H1 (cell line): ENCODE measurements around the gene NID1. TPM values are rescaled to one million over a fixed set of nuclear protein-coding genes. Genes with fewer than 3 reads are reported as not detected.

Source experiments
- CTCF ChIA-PET: fragments of 300-600 bp; sonication (Branson Sonifier 250); formaldehyde crosslinking; loops from one replicate; lab custom pipeline; 2021; ENCODE audit not compliant: partially characterized antibody; lab: Charles Lee
- POLR2A ChIA-PET: fragments of 300-600 bp; sonication (Branson Sonifier 250); formaldehyde crosslinking; loops from one replicate; lab custom pipeline; 2021; ENCODE audit warnings: inconsistent platforms; ENCODE audit not compliant: partially characterized antibody; lab: Charles Lee
- DNase-seq, 2 experiments: peaks; one replicate each; pipeline versions ENCODE4 v3.0.0 to v3.0.0-alpha.2; 2010 to 2022; ENCODE audit warnings: low spot score in 2 of 2, low read depth in 1 of 2, mixed read lengths in 1 of 2
- FAIRE-seq: peaks from 2 replicates; lab custom pipeline; 2011; peaks lifted over from hg19 to GRCh38; lab: Jason Lieb, UNC
- H2AFZ ChIP-seq: 2 replicates; pipeline ENCODE4 v1.8.1; 2012; ENCODE audit warnings: low read length, inconsistent platforms
- H2AK5ac ChIP-seq: 2 replicates; pipeline ENCODE4 v1.6.1; 2013; ENCODE audit warnings: low read depth, low read length
- H2BK120ac ChIP-seq: replicated peaks from 2 replicates; pipeline ENCODE3; 2013; ENCODE audit warnings: low read depth, low read length, inconsistent platforms
- H2BK12ac ChIP-seq: 2 replicates; pipeline ENCODE4 v1.6.1; 2013; ENCODE audit warnings: low read depth, low read length
- H2BK15ac ChIP-seq: 2 replicates; pipeline ENCODE4 v1.6.1; 2013; ENCODE audit warnings: low read length
- H2BK20ac ChIP-seq: 2 replicates; pipeline ENCODE4 v1.6.1; 2013; ENCODE audit warnings: low read length
- H2BK5ac ChIP-seq: 2 replicates; pipeline ENCODE4 v1.6.1; 2013; ENCODE audit warnings: low read depth, low read length
- H3K14ac ChIP-seq: 2 replicates; pipeline ENCODE4 v1.6.1; 2013; ENCODE audit warnings: inconsistent platforms; ENCODE audit not compliant: insufficient read length
- H3K18ac ChIP-seq: 2 replicates; pipeline ENCODE4 v1.6.1; 2013; ENCODE audit warnings: low read length; ENCODE audit errors: extremely low read depth
- H3K23ac ChIP-seq: 2 replicates; pipeline ENCODE4 v1.6.1; 2013; ENCODE audit warnings: inconsistent platforms; ENCODE audit not compliant: insufficient read length
- H3K23me2 ChIP-seq: 2 replicates; pipeline ENCODE4 v1.6.1; 2013; ENCODE audit warnings: low read depth, low read length
- H3K27ac ChIP-seq: 2 replicates; pipeline ENCODE4 v1.6.1; 2011; ENCODE audit warnings: low read depth, low read length, inconsistent platforms
- H3K27me3 ChIP-seq, 4 experiments: replicated peaks in 1 of 4; 1 replicate in 1 of 4; 2 replicates in 3 of 4; pipeline versions ENCODE4 v1.6.1 to v1.8.1; 2011 to 2013; ENCODE audit warnings: low read length in 3 of 4, mild to moderate bottlenecking in 3 of 4, inconsistent platforms in 2 of 4, mixed read lengths in 2 of 4, moderate library complexity in 1 of 4; ENCODE audit not compliant: control insufficient read depth in 3 of 4, insufficient read depth in 3 of 4; ENCODE audit errors: extremely low read depth in 1 of 4
- H3K36me3 ChIP-seq, 4 experiments: 2 replicates each; pipeline versions ENCODE4 v1.6.1 to v1.8.1; 2011 to 2013; ENCODE audit warnings: mild to moderate bottlenecking in 4 of 4, low read length in 3 of 4, moderate library complexity in 2 of 4, control low read depth in 1 of 4, inconsistent platforms in 1 of 4; ENCODE audit not compliant: insufficient read depth in 4 of 4, control insufficient read depth in 2 of 4
- H3K4ac ChIP-seq: replicated peaks from 2 replicates; pipeline ENCODE3; 2013; ENCODE audit warnings: low read length, low read depth, mixed read lengths, inconsistent platforms; ENCODE audit not compliant: insufficient read length
- H3K4me1 ChIP-seq, 4 experiments: replicated peaks in 1 of 4; 1 replicate in 1 of 4; 2 replicates in 3 of 4; pipeline versions ENCODE4 v1.6.1 to v1.8.1; 2011 to 2013; ENCODE audit warnings: low read length in 3 of 4, inconsistent platforms in 2 of 4, mixed read lengths in 1 of 4; ENCODE audit not compliant: insufficient read depth in 4 of 4, control insufficient read depth in 3 of 4
- H3K4me2 ChIP-seq, 2 experiments: 2 replicates each; pipeline versions ENCODE4 v1.6.1 to v1.8.1; 2011 to 2013; ENCODE audit warnings: low read depth in 2 of 2, low read length in 2 of 2, control low read depth in 1 of 2, inconsistent platforms in 1 of 2, mild to moderate bottlenecking in 1 of 2; ENCODE audit not compliant: insufficient read depth in 1 of 2
- H3K4me3 ChIP-seq, 4 experiments: fragments of 200-600, 300-600 bp in 1 of 4; sonication (generic), shearing (Covaris generic), sonication (Bioruptor Twin) in 1 of 4; 2 replicates each; pipeline versions ENCODE4 v1.5.1 to v1.8.1; 2011 to 2016; ENCODE audit warnings: low read length in 4 of 4, low read depth in 3 of 4, control low read depth in 2 of 4, inconsistent platforms in 2 of 4, mild to moderate bottlenecking in 2 of 4, mixed read lengths in 1 of 4, moderate library complexity in 1 of 4; ENCODE audit not compliant: insufficient read depth in 2 of 4; ENCODE audit errors: extremely low read depth in 1 of 4
- H3K56ac ChIP-seq: replicated peaks from 2 replicates; pipeline ENCODE3; 2013; ENCODE audit warnings: low read depth, mild to moderate bottlenecking, mixed read lengths, low read length, inconsistent platforms; ENCODE audit not compliant: insufficient read length
- H3K79me1 ChIP-seq: 2 replicates; pipeline ENCODE4 v1.6.1; 2013; ENCODE audit warnings: low read depth, low read length, control low read depth
- H3K79me2 ChIP-seq, 2 experiments: 2 replicates each; pipeline versions ENCODE4 v1.6.1 to v1.8.1; 2012 to 2013; ENCODE audit warnings: low read length in 2 of 2, mild to moderate bottlenecking in 2 of 2, inconsistent platforms in 1 of 2; ENCODE audit not compliant: insufficient read depth in 2 of 2, control insufficient read depth in 1 of 2
- H3K9ac ChIP-seq, 4 experiments: replicated peaks in 1 of 4; 1 replicate in 1 of 4; 2 replicates in 3 of 4; pipeline versions ENCODE4 v1.6.1 to v1.8.1; 2011 to 2013; ENCODE audit warnings: low read depth in 3 of 4, low read length in 3 of 4, control low read depth in 2 of 4, mild to moderate bottlenecking in 2 of 4, moderate library complexity in 2 of 4, inconsistent platforms in 1 of 4; ENCODE audit errors: extremely low read depth in 1 of 4
- H3K9me3 ChIP-seq, 2 experiments: 2 replicates each; pipeline versions ENCODE4 v1.6.1 to v1.8.1; 2012 to 2013; ENCODE audit warnings: mild to moderate bottlenecking in 2 of 2, moderate library complexity in 2 of 2, control low read depth in 1 of 2, inconsistent platforms in 1 of 2, low read depth in 1 of 2, low read length in 1 of 2, mixed read lengths in 1 of 2; ENCODE audit not compliant: insufficient read depth in 2 of 2
- H4K20me1 ChIP-seq, 2 experiments: replicated peaks in 1 of 2; 2 replicates each; pipeline versions ENCODE3 to v1.8.1; 2011 to 2013; ENCODE audit warnings: inconsistent platforms in 2 of 2, low read length in 2 of 2, mild to moderate bottlenecking in 1 of 2; ENCODE audit not compliant: insufficient read depth in 2 of 2, control insufficient read depth in 1 of 2
- H4K5ac ChIP-seq: 2 replicates; pipeline ENCODE4 v1.6.1; 2013; ENCODE audit warnings: low read length, low read depth, mixed read lengths, inconsistent platforms; ENCODE audit not compliant: insufficient read length
- H4K8ac ChIP-seq: 2 replicates; pipeline ENCODE4 v1.8.0; 2013; ENCODE audit warnings: mild to moderate bottlenecking, moderate library complexity, low read length, inconsistent platforms; ENCODE audit not compliant: insufficient read depth; ENCODE audit errors: extremely low read depth
- H4K91ac ChIP-seq: replicated peaks from 2 replicates; pipeline ENCODE3; 2013; ENCODE audit warnings: low read length, mixed read lengths, inconsistent platforms; ENCODE audit not compliant: insufficient read length
- SIN3A ChIP-seq, 2 experiments: IDR thresholded peaks in 1 of 2; conservative IDR thresholded peaks in 1 of 2; 2 replicates each; pipeline ENCODE4 v1.6.1; 2011 to 2012; ENCODE audit warnings: low read length in 2 of 2, improper control_type of control experiment in 1 of 2, low read depth in 1 of 2, mild to moderate bottlenecking in 1 of 2
- WGBS, 2 experiments: shearing (Covaris generic) in 1 of 2; methylation state at CpG; one replicate each; pipeline versions ENCODE4 v1.1.6 to v1.1.7; 2013 to 2015; ENCODE audit warnings: low lambda C conversion rate in 2 of 2, mixed read lengths in 2 of 2, inconsistent platforms in 1 of 2, low coverage in 1 of 2, missing lambda C conversion rate in 1 of 2; ENCODE audit not compliant: insufficient replicate concordance in 2 of 2, insufficient coverage in 1 of 2, insufficient read length in 1 of 2; ENCODE audit errors: extremely low coverage in 1 of 2, missing lambda C conversion rate in 1 of 2; 5-methylcytosine and 5-hydroxymethylcytosine counted together
- polyA plus RNA-seq, 7 experiments: library from polyadenylated mRNA; depleted of rRNA in 3 of 7; stranded (reverse) in 5 of 7; unstranded in 2 of 7; fragments of >200 nt in 5 of 7; fragments of 200-250 nt in 2 of 7; gene quantifications; 1 replicate in 5 of 7; 2 replicates in 1 of 7; 4 replicates in 1 of 7; pipeline versions ENCODE4 v1.2.1 to v1.2.3, GENCODE V29; 2011 to 2013; ENCODE audit warnings: missing spikeins in 2 of 7, mixed read lengths in 2 of 7
- total RNA-seq: library from RNA; stranded (reverse); fragmentation: NEBNext Ultra II Directional; extraction: Animal tissue kit (Norgen Biotek cat#: 25700); gene quantifications from 2 replicates; pipeline ENCODE4 v1.2.1, GENCODE V29; 2021

NID1 gene
- total and polyA plus RNA-seq, 2 of the 8 experiments (the other 6 are each of a cell fraction or from before 2014, with no cell fraction given): 20.9 to 25.4 TPM

GRCh38 chr1:235929216-235929615 is 135.7 kb downstream of the NID1 start:
- Histone ChIP-seq H3K79me1 (no peaks in the 10 kb centered on the region), H3K4ac (no peak overlapping the region), H2AFZ (no peak overlapping the region), H3K18ac (no peak overlapping the region), H3K4me1 (peaks cover 0 to 3% (median 0%) of the 10 kb centered on the region in 4 experiments; a peak in 2 of 7 replicates), H2BK15ac (no peak overlapping the region), H3K56ac (no peak overlapping the region), H4K91ac (no peak overlapping the region), H3K23ac (no peak overlapping the region), H3K14ac (no peak overlapping the region), H4K20me1 (no peaks in the 10 kb centered on the region), H3K23me2 (no peaks in the 10 kb centered on the region; the same call in 1 of the 2 replicates), H3K4me3 (no peak overlapping the region), H4K5ac (no peak overlapping the region), H3K27me3 (peaks cover 0 to 4% (median 1%) of the 10 kb centered on the region in 4 experiments; a peak in 3 of 7 replicates), H3K9me3 (no peaks in the 10 kb centered on the region), H2BK12ac (no peak overlapping the region), H3K9ac (no peak overlapping the region), H3K4me2 (no peak overlapping the region), H2AK5ac (no peak overlapping the region), H2BK120ac (no peak overlapping the region), H4K8ac (no peak overlapping the region), H2BK5ac (no peak overlapping the region), H2BK20ac (no peak overlapping the region), H3K27ac (no peak overlapping the region), H3K79me2 (no peaks in the 10 kb centered on the region), H3K36me3 (no peaks in the 10 kb centered on the region)
- DNase-seq (no peak), FAIRE-seq (no peak)
- POLR2A ChIA-PET: no interaction called here
- 89% methylated on average over 4 of the region's 4 CpGs; no CpG with 5 or more reads in 1 of the 2 experiments for WGBS, 2 experiments
- TF ChIP-seq SIN3A (conservative IDR thresholded peaks at IDR 0.05 in 1 of 2, IDR thresholded peaks at IDR 0.05 in 1 of 2; ENCODE audit: low read depth in 1 of 2, low read length in 2 of 2): no peak
- CTCF ChIA-PET: interaction anchor here (0.7 to 0.9 kb wide), 3 partner anchors 34 to 454 kb away, joined by 3 to 5 read pairs (median 3); no protein-coding TSS in a partner anchor
